HL-60 (cell line): Measurements from ENCODE around the gene WDFY4.
A peak's percentile ranks its signal among the peaks of the same experiment; 100 is the strongest.

Experiments
- DNase-seq, 2 experiments: peaks; one replicate each; pipeline ENCODE4 v3.0.0-alpha.2; 2010 to 2020; ENCODE audit warnings: low read depth in 1 of 2, low spot score in 1 of 2
- H3K27ac ChIP-seq: fragments of 250-450 bp; sonication (Bioruptor Pico); replicated peaks from 2 replicates; pipeline ENCODE4 v1.5.1; 2020; ENCODE audit warnings: mild to moderate bottlenecking, moderate library complexity
- H3K27me3 ChIP-seq: fragments of 250-450 bp; sonication (Bioruptor Pico); 2 replicates; pipeline ENCODE4 v1.5.1; 2021; ENCODE audit warnings: mild to moderate bottlenecking, moderate library complexity; ENCODE audit not compliant: insufficient read depth, poor library complexity, severe bottlenecking
- H3K4me3 ChIP-seq: replicated peaks from 2 replicates; pipeline ENCODE4 v1.5.1; 2011; ENCODE audit warnings: mild to moderate bottlenecking, control low read depth, low read length; ENCODE audit not compliant: insufficient read depth
- CTCF ChIP-seq: IDR thresholded peaks from one replicate; pipeline ENCODE4 v1.5.1; 2011; ENCODE audit warnings: low read length, control low read depth, inconsistent platforms; ENCODE audit not compliant: insufficient read depth
- GABPA ChIP-seq: IDR thresholded peaks from 2 replicates; pipeline ENCODE4 v1.6.1; 2012; ENCODE audit warnings: low read depth
- POLR2AphosphoS5 ChIP-seq: IDR thresholded peaks from 2 replicates; pipeline ENCODE4 v1.6.1; 2012; ENCODE audit warnings: low read depth
- REST ChIP-seq: IDR thresholded peaks from 2 replicates; pipeline ENCODE4 v1.6.1; 2012; ENCODE audit warnings: low read depth; ENCODE audit not compliant: insufficient replicate concordance
- SPI1 ChIP-seq: IDR thresholded peaks from 2 replicates; pipeline ENCODE4 v1.6.1; 2012; ENCODE audit warnings: low read depth, mild to moderate bottlenecking, borderline replicate concordance

WDFY4 gene

GRCh38 chr10:48658975-48659269 is 25.8 kb upstream of the WDFY4 start:
- Histone ChIP-seq H3K27ac (no peak overlapping the region), H3K4me3 (no peak overlapping the region), H3K27me3 (peaks cover 3% of the 10 kb centered on the region)
- TF ChIP-seq SPI1: no peak
- TF ChIP-seq REST: no peak
- no peak for TF ChIP-seq POLR2AphosphoS5
- TF ChIP-seq CTCF: no peak
- TF ChIP-seq GABPA: no peak
- no peak for DNase-seq

GRCh38 chr10:48659790-48660189 is 24.9 kb upstream of the WDFY4 start:
- Histone ChIP-seq H3K27ac (no peak overlapping the region), H3K27me3 (no peaks in the 10 kb centered on the region), H3K4me3 (no peak overlapping the region)
- DNase-seq: no peak
- TF ChIP-seq CTCF (no peak), SPI1 (peak; percentile 70)

- DNase-seq: no peak
- Histone ChIP-seq H3K27ac (no peak overlapping the region), H3K4me3 (no peak overlapping the region), H3K27me3 (no peaks in the 10 kb centered on the region)
- TF ChIP-seq CTCF (no peak), REST (no peak), SPI1 (no peak), POLR2AphosphoS5 (no peak), GABPA (no peak)
These were observed 23.2 kb upstream of the WDFY4 start for GRCh38 chr10:48661441-48661840.

- no peaks in the 10 kb centered on the region for H3K27me3 ChIP-seq
- H3K27ac ChIP-seq: no peak overlapping the region
- H3K4me3 ChIP-seq: no peak overlapping the region
- TF ChIP-seq SPI1 (peak; percentile 88), POLR2AphosphoS5 (no peak)
- DNase-seq: peak in 1 of 2 experiments; percentile 52
These were observed 16.6 kb upstream of the WDFY4 start for GRCh38 chr10:48667960-48668590.
